Activated T-cell treated with anti-CD3 and anti-CD28 coated beads for 4 hours (primary cell): ENCODE data around the gene MYF6.
"Not testable (repeated sequence)": the region's sequence is repeated elsewhere in the genome, so short reads cannot be mapped to it uniquely, and the experiment has no call there.

ENCODE experiments used
- DNase-seq: peaks from one replicate; pipeline ENCODE4 v3.0.0-alpha.2; 2020

Gene MYF6

DNA sequence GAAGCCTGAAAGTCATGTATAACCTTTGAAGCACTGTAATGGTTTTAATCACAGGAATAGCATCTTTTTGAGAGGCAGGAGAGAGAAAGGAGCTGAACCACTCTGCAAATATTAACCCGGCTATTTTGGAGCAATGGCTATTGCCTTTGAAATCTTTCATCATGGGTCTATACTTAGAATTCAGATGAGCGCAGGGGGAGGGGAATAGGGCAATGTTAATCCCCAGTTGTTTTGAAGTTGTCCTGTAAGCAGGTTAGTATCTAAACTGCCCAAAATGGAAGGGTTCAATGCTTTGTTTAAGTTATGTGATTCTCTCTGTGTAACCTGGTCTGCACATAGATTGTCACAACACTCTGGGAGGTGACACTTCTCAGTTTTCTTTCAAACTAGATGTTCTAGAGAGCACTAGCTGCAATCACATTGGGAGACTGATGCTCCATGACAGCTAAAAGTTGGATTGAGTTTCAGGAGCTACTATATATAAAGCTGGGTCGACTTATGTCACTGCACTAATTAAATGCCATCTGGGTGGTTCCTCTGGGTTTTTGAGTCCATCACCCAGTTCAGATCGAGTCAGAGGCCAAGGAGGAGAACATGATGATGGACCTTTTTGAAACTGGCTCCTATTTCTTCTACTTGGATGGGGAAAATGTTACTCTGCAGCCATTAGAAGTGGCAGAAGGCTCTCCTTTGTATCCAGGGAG, at the start of gene MYF6:
TSS of gene MYF6 (plus strand) at position 509 of the 704 bp plus-strand sequence. CDS start at position 595, 86 bp downstream.
- no peak for DNase-seq

DNA sequence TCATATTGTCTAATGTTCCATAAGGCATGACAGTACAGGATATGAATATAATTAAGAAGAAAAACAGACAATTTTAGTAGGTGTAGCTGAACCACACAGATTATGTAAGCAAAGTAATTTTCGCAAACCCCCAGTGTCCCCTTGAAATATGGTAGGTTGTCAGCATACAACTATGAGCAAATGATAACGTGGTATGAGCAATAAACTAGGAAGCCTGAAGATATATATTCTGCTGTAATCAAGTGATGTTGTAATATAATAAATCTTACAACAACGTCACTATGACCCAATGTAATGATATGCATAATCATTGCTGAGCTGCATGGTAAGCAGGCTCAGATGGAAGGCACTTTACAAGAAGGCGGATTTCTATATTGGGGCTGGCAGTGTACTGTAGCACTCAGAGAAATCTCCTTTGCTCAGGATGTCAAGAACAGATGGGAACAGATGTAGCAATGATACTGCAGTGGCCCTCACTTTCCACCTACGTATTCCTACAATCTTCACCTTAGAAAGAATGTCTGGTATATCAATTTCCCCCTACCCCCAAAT, 47.8 kb upstream of the MYF6 start:
- DNase-seq: no peak

DNA sequence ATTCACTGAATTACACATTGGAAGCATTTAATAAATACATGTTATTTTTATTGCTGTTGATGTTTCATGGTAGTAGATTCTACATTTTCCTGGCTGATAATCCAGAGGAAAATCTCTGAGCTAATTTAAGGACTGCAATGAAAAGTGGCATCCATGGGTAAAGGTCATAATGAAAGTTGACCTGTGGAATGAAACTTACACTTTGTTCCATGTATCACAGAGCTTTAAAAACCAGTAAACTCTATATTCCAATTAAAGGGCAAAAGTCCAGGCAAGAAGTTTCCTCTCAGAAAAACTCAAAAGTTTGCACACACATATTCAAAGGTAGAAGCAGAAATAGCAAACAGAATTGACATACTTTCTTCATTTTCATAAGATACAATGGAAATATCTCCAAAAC, 44.8 kb upstream of the MYF6 start:
- no peak for DNase-seq

DNA sequence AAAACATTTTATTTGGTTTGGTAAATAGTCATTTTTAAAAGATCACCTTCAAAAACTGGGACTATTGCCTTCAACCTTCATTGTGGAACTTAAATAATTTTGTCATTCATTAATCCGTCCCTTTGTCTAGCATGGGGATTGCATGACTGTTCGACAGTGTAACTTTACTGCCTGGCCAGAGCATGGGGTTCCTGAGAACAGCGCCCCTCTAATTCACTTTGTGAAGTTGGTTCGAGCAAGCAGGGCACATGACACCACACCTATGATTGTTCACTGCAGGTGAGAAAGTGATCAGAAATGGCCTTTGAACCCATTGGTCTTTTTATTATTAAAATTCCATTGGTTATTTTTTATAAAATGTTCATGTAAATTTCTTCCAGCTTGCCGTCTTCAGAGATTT, 37.2 kb upstream of the MYF6 start:
- no peak for DNase-seq

DNA sequence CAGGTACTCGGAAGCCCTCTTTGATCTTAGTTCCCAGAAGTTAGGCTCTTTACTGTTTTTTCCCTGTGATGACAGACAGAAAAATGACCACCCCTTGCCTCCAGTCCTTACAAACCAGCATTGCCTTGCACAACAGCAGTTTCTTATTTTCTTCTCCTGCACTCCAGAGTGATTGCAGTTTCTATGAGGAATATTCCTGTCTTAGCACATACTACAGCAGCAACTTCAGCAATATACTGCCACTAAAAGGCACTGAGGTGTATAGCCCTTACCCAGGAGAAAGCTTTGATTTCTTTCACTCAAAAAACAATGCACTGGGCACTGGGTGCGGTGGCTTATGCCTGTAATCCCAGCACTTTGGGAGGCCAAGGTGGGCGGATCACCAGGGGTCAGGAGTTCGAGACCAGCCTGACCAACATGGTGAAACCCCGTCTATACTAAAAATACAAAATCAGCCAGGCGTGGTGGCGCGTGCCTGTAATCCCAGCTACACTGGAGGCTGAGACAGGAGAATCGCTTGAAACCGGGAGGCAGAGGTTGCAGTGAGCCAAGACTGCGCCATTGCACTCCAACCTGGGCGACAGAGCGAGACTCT, 31.3 kb upstream of the MYF6 start:
- not testable (repeated sequence) for DNase-seq

DNA sequence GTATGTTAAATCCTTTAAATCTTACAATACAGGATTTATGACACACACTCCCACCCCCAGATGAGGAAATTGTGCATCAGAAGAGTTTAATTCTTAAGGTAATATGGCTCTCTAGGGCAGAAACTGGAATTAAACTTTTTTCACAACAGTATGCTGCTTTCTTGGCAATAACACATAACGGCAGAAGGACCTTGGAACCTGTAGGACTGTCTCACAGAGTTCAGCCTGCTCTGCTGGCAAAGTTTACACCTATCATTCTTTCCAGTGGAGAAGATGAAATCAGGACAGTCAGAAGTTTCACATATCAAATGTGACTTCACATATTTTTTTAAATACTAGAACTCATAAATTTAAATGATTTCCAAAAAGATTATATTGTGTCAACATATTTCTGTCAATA, 30.6 kb upstream of the MYF6 start:
- DNase-seq: no peak

DNA sequence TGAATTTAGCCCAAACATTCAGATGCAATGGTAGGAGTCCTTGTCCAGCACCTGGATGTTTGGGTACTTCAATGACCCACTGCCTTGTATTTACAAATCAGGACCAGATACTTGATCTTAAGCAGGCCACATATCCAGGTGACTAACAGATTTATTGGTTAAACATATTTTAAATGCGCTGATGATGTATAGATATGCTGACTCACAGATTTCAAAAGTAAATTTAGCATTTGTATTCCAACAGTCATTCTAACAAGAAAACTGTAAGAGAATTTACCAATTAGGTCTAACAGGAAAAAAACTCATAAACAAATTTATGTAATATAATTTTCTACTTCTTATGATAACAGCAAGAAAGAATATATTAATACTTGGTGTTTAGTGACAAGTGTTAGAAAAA, 29.4 kb upstream of the MYF6 start:
- no peak for DNase-seq

DNA sequence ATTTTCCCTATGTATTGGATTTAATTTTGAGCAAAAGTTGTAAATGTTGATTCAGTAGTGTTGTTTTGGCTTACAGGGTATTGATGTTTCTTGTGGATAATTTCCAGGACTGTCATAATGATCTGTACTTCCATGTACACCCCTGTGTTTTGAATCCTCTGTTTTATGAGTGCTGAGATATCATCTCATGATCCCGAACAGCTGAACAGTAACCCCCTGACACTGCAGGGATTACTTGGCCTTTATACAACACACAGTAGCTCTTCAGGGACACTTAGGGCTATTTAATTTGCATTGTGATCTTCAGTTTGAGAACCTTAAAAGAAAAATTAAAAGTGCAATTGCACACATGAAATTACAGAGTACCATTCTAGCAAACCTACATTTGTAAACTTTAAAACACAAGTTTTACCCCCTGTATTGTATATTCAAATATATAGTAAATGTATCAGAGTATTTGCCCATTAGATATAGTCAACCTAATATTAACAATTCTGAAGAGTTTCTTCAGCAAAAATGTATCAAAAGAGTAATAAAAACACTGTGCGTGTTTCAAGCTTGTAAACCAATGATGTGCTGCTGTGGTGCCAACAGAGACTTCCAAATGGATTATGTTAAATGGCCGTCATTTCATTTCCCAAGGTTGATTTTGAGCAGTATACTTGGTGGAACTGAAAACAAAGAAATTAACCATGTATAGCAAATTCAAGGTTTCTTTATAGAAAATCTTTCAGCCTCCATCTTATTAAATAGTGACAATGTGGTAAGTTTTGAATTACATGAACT, 27.9 kb upstream of the MYF6 start:
- DNase-seq: no peak

DNA sequence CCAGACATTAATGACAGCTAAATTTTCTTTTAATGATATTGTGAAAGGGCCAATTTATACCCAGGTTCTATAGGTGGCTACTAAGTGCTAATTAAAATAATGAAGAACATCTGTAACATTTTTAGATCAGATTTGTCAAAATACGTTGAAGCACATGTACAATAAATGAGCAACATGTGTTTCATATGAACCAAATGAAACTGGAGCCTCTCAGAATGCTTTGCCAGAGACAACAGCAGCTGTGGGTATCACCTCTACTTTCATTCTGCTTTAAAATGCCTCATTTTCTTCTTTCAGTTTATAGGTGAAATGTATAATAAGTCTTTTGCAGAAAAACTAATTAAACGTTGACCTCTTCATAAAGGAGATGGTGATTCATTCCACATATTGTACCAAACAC, 26.1 kb upstream of the MYF6 start:
- DNase-seq: no peak

DNA sequence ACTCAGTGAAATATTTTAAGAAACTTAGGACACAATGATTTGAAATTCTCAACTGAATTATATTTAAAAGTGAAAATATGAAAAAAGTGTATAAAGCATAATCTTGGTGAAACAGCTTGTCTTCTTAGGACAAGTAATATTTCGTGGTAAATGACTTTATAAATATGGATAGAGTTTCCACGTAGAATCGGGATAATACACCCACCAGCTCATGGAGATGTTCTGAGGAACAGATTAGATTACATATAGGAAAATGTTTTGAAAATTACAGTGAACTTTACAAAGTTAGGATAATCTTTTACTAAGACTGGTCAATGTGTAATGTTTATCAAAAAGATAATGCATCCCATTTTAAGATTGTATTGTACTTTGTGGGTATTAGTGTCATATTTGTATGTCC, 25.6 kb upstream of the MYF6 start:
- DNase-seq: no peak

DNA sequence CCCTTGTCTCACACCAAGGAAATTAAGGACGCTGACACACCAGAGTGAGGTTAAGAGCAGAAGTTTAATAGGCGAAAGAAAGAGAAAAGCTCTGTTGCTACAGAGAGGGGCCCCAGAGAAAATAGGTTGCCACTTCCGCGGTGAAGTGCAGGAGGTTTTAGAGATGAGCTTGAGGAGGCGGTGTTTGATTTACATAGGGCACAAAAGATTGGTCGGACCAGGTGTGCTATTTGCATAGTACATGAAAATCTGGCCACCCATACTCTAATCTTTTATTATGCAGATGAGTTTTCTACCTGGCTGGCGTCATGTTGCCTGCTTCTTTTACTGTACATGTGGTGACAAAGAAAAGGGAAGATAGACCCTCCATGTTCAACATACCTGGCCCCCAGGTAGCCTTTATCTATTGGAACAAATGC, 23.3 kb upstream of the MYF6 start:
- DNase-seq: no peak

DNA sequence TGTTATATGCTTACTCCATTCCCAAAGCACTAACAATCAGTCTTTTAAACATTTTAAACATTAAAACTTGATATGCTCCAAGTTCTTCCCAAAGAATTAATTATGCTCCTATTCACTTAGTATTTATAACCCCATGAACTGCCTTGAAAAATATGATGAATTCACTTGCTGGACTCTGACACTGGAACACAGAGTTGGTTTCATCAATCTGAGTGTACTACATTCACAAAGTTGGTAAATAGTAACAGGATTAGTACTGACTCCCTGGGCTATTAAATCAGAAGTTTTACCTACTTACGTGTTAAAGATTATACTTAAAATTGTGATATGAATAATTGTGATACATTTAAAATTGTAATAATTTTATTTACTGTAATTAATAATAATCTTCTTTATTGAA, 17.3 kb upstream of the MYF6 start:
- no peak for DNase-seq

DNA sequence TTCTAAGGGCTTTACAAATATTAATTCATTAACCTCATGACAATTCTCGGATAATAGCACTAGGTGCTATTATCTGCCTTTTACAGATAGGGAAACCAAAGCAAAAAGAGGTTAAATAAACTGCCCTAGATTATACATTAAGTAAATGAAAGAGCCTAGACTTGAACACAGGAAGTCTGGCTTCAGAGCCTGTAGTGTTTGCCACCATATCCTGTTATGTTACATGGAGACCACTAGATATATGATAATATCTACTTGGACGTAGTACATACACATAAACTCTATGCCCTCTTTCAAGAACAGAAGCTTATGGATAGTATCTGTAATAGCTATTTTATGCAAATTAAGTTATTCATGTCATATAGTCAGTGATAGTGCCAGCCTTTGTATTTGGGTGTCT, 16.9 kb upstream of the MYF6 start:
- no peak for DNase-seq

DNA sequence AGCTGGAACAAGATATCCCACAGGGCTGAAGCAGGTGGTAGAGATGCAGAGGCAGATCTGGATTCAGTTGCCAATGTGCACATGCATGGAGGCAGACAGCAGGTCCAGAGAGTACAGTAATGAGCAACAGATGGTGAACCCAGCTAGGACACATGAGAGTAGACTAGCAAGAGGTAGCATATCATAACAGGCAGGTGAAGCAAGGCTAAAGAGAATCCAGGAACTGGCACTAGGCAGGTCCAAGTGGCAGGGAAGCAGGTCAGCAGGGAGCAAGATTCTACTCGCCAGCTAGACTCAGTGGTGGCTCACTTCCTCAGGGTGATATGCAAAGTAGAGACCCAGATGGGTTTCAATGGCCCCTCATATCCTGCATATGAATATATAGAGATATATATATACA, 15.3 kb upstream of the MYF6 start:
- no peak for DNase-seq

DNA sequence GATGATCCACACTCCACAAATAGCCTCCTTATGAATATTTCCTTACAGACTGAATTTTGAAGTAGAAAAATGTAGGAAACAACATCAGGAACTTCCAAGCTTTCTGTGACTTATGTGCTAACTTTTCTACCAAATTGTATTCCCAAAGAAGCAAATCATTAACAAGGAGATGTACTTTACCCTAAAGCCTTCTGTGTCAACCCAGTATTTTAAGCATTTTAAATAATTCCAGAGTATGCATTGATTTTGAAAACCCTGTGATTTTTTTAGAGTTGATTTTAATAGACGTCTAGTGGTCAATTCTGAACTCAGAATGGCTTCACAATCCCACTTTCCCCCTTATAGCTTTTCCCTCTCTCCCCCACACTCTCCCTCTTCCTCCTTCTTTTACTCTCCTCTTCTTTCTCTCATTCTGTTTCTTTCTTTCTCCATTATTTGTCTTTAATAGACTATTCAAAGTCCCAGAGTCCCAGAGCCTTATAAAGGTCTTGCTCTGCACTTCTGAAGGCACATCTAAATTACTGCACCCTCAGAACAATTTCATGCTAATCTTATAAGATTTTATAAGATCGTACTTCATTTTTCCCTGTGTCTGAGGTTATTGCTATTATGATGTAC, 10.1 kb upstream of the MYF6 start:
- DNase-seq: no peak

DNA sequence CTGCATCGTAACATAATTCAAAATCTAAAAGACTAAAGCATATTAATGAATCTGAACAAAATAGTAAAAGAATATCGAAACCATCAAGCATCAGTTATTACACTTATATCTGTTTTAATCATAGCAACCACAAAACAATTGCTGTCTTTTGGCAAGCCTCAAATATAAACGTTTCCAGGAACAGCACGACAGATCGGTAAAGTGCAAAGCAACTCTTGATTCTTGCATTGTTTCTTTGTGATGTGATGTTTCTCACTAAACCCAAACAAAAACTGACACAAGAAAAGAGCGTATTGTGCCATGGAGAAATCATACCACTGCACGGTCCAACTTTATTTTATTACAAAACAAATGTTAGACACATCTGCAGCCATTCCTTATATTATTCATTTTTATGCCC, 9.2 kb upstream of the MYF6 start:
- no peak for DNase-seq

DNA sequence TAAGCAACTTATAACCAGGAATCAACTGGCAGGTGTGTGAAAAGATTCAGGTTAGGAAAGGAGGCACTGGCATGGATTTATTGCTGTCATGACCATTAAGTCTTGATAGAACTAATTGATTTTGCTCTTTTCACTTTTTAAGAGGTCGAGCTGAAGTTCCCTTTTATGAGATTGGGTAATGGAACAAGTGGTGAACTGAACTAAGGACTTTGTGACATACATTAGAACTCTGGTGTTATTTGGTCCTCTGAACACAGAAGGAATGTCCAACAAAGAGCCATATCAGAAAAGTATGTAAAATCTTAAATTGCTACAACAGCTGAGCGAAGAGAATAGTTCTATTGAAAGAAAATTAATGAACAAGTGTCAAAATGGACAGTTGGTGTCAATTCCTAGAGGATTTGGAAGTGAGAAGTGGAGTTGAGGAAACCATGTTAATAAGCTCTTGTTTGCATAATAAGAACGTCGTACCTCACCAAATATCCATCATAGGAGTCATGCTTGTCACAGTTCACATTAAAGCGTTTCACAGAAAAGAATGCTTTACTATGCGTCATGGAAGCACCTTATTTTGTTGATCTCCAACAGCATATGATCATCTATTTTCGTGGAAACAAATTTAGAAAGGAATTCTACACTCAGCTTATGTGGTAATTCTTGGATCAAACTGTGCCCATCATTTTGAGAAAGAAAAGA, 8.4 kb upstream of the MYF6 start:
- no peak for DNase-seq

DNA sequence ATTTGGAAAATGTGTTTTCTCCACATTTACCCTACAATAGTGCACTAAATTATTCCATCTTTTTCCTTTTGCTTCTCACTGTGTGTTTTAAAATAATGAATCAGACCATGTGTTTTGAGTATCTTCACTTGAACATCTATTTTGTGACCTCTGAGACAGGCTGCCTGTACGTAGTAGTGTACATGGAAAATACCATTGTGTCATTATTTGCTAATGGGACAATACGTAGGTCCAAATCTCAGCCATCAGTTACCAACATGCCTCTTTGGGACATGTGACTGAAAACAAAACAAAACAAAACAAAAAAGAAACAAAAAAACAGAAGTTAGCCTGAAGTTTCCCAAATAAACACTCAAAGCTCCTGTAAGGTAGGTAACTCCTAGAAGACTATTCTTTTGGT, 7.1 kb upstream of the MYF6 start:
- DNase-seq: no peak

DNA sequence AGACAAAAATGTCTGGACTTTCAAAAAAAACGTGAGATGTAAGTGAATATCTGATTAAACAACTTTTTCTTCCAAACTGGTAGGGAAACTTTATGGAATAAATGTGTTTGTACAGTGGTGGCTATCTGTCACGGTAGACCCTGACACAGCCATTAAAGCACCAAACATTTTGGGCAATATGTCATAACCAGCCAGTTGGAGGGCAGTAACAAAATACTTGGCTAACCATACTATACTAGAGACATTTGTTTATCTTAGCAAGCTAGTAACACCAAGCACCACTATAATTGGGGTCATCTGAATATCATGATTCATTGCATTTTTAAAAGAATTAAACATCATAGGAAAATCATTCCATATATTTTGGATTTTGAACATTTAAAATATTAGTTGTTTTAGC, 6.0 kb upstream of the MYF6 start:
- no peak for DNase-seq

DNA sequence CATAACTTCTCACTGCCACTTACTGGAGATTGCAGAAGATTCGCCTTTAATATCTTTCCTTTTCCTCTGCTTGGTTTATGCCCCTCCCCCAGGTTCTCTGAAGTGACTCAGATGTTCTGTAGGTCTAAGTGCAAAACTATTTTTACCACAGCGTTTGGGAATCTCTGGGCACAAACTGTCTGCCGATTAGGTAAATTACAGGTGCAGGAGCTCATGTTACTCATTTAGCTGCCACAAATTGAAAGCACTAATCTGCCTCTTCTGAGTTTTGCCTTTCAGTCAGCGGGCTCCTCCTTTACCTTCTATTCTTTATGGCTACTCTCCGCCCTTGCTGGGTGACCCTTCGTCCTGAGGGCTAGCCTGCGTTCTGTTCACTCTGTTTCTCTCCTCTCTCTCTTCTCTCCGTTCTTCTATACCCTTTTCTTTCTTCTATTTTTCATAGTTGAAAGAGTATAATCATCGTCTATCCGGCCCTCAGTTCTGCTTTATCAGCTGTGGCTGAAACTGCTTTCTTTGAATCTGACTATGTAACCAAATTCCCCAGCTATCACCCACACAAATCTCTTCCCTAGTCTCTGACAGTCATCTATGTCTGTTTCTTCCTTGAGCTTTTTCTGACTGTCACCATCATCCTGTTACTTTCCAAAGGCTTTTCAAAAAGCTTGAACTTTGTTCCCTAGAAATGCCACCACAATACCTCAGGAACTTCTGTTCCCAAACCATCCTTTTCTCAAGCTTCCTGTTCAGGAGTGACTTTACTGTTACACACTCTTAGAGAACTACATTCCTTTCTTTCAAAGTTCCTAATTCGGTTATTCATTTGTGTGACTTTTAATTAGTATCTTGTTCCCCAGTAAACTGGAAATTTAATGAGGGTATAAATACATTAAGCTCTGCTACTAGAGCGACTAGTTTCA, 4.3 kb upstream of the MYF6 start:
- DNase-seq: no peak

DNA sequence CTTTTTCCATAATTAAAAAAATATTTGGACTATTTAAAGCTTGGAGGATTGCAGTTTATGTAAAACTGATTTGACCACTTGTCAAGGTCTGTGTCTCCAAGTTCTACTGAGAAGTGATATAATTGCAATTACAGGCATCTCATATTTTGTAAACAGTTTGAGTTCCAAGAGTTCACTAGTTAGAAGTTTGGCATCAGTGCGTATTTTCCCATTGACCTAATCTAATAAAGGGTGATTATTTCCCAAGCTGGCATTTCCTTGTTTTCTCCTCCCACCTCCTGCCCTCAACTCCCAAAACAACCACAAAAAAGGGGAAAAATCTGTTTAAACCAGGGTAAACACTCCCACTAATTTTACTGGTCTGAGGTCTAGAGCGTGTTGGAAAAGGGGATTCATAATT, 3.0 kb upstream of the MYF6 start:
- DNase-seq: no peak

DNA sequence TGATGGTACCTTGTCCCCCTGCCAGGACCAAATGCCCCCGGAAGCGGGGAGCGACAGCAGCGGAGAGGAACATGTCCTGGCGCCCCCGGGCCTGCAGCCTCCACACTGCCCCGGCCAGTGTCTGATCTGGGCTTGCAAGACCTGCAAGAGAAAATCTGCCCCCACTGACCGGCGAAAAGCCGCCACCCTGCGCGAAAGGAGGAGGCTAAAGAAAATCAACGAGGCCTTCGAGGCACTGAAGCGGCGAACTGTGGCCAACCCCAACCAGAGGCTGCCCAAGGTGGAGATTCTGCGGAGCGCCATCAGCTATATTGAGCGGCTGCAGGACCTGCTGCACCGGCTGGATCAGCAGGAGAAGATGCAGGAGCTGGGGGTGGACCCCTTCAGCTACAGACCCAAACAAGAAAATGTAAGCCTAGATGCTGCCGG, 410 bp downstream of the MYF6 start:
- DNase-seq: no peak
